Measurements from ENCODE around the gene NAT10.

GRCh38 chr11:34132261-34132965, 27.0 kb downstream of the NAT10 start:
- no peak for TF ChIP-seq CTCF (IDR thresholded peaks at IDR 0.05; ENCODE audit: insufficient read depth, low read depth, low read length)
- TF ChIP-seq EZH2 (IDR thresholded peaks at IDR 0.05; ENCODE audit: insufficient read depth, low read length), result no peak
